Measurements from ENCODE around the gene FAM120AOS. TPM values are rescaled to one million over a fixed set of nuclear protein-coding genes. Genes with fewer than 3 reads are reported as not detected.

The FAM120AOS gene
- total and polyA plus RNA-seq, 2 of the 8 experiments (the other 6 are each of a cell fraction or from before 2014, with no cell fraction given) = 29.6 to 37.6 TPM

DNA sequence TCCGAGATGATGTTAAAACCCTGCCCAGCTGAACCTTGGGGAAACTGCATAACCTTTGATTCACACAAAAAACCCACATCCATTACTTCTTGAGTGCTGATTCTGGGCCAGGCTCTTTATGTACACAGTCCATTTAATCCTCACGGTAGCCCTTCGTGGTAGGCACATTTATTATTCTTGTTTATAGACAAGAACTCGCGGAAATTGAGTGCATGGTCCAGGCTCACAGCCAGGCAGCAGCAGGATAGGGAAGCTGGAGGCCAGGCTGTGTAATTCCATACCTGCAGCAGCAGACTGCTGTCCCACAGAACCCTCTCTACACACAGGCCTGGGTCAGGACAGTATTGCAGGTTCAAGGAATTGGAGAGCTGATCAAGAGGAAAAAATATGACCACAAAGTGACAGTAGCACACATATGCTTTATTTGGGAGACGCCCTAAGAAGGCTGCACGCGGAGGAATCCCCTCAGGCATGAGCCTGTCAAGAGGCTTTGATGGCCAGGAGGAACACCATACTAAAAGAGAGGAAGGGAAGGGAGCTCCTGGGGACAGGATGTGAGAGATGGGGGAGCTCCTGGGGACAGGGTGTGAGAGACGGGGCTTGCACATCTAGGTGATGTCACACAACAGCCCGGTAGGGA is 30.3 kb downstream of the FAM120AOS start:
- Histone ChIP-seq H3K56ac (replicated peaks; ENCODE audit: insufficient read length, low read depth, low read length) (no peak overlapping the region), H2AK5ac (ENCODE audit: low read depth, low read length) (no peak overlapping the region), H3K79me1 (ENCODE audit: low read depth, low read length) (no peaks in the 10 kb centered on the region), H3K18ac (ENCODE audit: extremely low read depth, low read length) (no peak overlapping the region), H3K9me3 (ENCODE audit: insufficient read depth in 2 of 2, low read depth in 1 of 2, low read length in 1 of 2) (no peaks in the 10 kb centered on the region), H3K4ac (replicated peaks; ENCODE audit: insufficient read length, low read depth, low read length) (peak overlapping the region; percentile 5), H2AFZ (ENCODE audit: low read length) (no peak overlapping the region), H3K23ac (ENCODE audit: insufficient read length) (no peak overlapping the region), H2BK15ac (ENCODE audit: low read length) (no peak overlapping the region), H3K79me2 (ENCODE audit: control insufficient read depth in 1 of 2, insufficient read depth in 2 of 2, low read length in 2 of 2) (no peaks in the 10 kb centered on the region), H2BK120ac (replicated peaks; ENCODE audit: low read depth, low read length) (no peak overlapping the region), H4K5ac (ENCODE audit: insufficient read length, low read depth, low read length) (no peak overlapping the region), H4K8ac (ENCODE audit: extremely low read depth, insufficient read depth, low read length) (no peak overlapping the region), H2BK20ac (ENCODE audit: low read length) (no peak overlapping the region), H4K91ac (replicated peaks; ENCODE audit: insufficient read length, low read length) (no peak overlapping the region), H3K4me1 (replicated peaks in 1 of 4; ENCODE audit: control insufficient read depth in 3 of 4, insufficient read depth in 4 of 4, low read length in 3 of 4) (no peaks in the 10 kb centered on the region), H3K36me3 (ENCODE audit: control insufficient read depth in 2 of 4, insufficient read depth in 4 of 4, low read length in 3 of 4) (no peaks in the 10 kb centered on the region), H2BK5ac (ENCODE audit: low read depth, low read length) (no peak overlapping the region), H3K14ac (ENCODE audit: insufficient read length) (no peak overlapping the region), H3K27me3 (replicated peaks in 1 of 4; ENCODE audit: control insufficient read depth in 3 of 4, extremely low read depth in 1 of 4, insufficient read depth in 3 of 4, low read length in 3 of 4) (no peaks in the 10 kb centered on the region), H3K23me2 (ENCODE audit: low read depth, low read length) (no peaks in the 10 kb centered on the region), H3K4me2 (ENCODE audit: insufficient read depth in 1 of 2, low read depth in 2 of 2, low read length in 2 of 2) (no peak overlapping the region), H3K27ac (ENCODE audit: low read depth, low read length) (no peak overlapping the region), H3K9ac (replicated peaks in 1 of 4; ENCODE audit: extremely low read depth in 1 of 4, low read depth in 3 of 4, low read length in 3 of 4) (no peak overlapping the region), H2BK12ac (ENCODE audit: low read depth, low read length) (no peak overlapping the region), H4K20me1 (replicated peaks in 1 of 2; ENCODE audit: control insufficient read depth in 1 of 2, insufficient read depth in 2 of 2, low read length in 2 of 2) (no peaks in the 10 kb centered on the region), H3K4me3 (ENCODE audit: extremely low read depth in 1 of 4, insufficient read depth in 2 of 4, low read depth in 3 of 4, low read length in 4 of 4) (no peak overlapping the region)
- DNase-seq (ENCODE audit: low read depth in 1 of 2, low spot score in 2 of 2) = no peak
- POLR2A ChIA-PET (ENCODE audit: partially characterized antibody) = interaction anchor here (1.2 kb wide), 1 partner anchor 69 kb away, joined by 3 read pairs; no protein-coding TSS in a partner anchor
- TF ChIP-seq NANOG (IDR thresholded peaks at IDR 0.05; ENCODE audit: insufficient read depth, low read depth, low read length, poor library complexity, severe bottlenecking) (no peak), SP2 (IDR thresholded peaks at IDR 0.05; ENCODE audit: low read length) (no peak), ASH2L (IDR thresholded peaks at IDR 0.05; ENCODE audit: low read length) (no peak)
- 88% methylated on average over 10 of the region's 10 CpGs; no CpG with 5 or more reads in 1 of the 2 experiments for WGBS, 2 experiments (ENCODE audit: extremely low coverage in 1 of 2, insufficient coverage in 1 of 2, insufficient read length in 1 of 2, insufficient replicate concordance in 2 of 2, low coverage in 1 of 2, low lambda C conversion rate in 2 of 2, missing lambda C conversion rate in 1 of 2)
- no peak for FAIRE-seq
- CTCF ChIA-PET (ENCODE audit: partially characterized antibody) = interaction anchor here (1.0 to 1.3 kb wide), 3 partner anchors 39 to 118 kb away, joined by 3 read pairs; no protein-coding TSS in a partner anchor
